ENCODE measurements around the gene ZBTB6. TPM values are rescaled to one million over a fixed set of nuclear protein-coding genes. Genes with fewer than 3 reads are reported as not detected.
A peak's percentile ranks its signal among the peaks of the same experiment; 100 is the strongest.

Gene ZBTB6
- total RNA-seq, 4 donors from 2014 or later: 5.7 to 12.3 (median 8.8) TPM

GRCh38 chr9:122951056-122951455 is 37.9 kb upstream of the ZBTB6 start:
- Histone ChIP-seq H3K36me3 (no peaks in the 10 kb centered on the region), H3K27ac (peak overlapping the region in 1 of 4 donors; percentile 20), H3K27me3 (no peaks in the 10 kb centered on the region), H3K4me3 (no peak overlapping the region), H3K9me3 (no peaks in the 10 kb centered on the region), H3K4me1 (peaks cover 0 to 95% (median 20%) of the 10 kb centered on the region in 4 donors)
- DNase-seq (ENCODE audit: low spot score in 2 of 2): no peak
- no peak for TF ChIP-seq EP300 (IDR thresholded peaks at IDR 0.05)
- TF ChIP-seq, protein P1, sequence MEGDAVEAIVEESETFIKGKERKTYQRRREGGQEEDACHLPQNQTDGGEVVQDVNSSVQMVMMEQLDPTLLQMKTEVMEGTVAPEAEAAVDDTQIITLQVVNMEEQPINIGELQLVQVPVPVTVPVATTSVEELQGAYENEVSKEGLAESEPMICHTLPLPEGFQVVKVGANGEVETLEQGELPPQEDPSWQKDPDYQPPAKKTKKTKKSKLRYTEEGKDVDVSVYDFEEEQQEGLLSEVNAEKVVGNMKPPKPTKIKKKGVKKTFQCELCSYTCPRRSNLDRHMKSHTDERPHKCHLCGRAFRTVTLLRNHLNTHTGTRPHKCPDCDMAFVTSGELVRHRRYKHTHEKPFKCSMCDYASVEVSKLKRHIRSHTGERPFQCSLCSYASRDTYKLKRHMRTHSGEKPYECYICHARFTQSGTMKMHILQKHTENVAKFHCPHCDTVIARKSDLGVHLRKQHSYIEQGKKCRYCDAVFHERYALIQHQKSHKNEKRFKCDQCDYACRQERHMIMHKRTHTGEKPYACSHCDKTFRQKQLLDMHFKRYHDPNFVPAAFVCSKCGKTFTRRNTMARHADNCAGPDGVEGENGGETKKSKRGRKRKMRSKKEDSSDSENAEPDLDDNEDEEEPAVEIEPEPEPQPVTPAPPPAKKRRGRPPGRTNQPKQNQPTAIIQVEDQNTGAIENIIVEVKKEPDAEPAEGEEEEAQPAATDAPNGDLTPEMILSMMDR (IDR thresholded peaks at IDR 0.05): no peak
- TF ChIP-seq POLR2A (IDR thresholded peaks at IDR 0.05): no peak
- WGBS, 2 donors: 83 to 97% methylated on average over 1 of the region's 1 CpG

DNA sequence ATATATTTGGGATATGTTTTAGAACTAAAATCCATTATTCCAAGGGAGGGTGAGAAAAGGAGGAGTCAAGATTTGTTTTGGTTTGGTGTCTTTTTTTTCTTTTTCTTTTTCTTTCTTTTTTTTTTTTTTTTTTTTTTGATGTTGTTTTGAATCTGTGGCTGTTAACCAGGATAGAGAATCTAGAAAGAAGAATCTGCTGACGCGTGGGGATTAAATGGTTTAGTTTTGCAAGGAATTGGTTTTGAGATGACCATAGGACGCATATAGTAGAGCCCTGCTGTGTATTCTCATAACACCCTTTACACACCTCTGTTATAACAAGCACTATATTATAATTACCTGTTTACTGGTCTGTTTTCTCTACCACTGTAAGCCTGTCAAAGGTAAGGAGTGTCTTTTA is 37.1 kb upstream of the ZBTB6 start:
- TF ChIP-seq EP300 (IDR thresholded peaks at IDR 0.05): no peak
- no peak for TF ChIP-seq POLR2A (IDR thresholded peaks at IDR 0.05)
- TF ChIP-seq, protein P1 (IDR thresholded peaks at IDR 0.05): no peak
- no peaks in the 10 kb centered on the region for H3K27me3 ChIP-seq
- no peaks in the 10 kb centered on the region for H3K36me3 ChIP-seq
- peaks cover 0 to 95% (median 27%) of the 10 kb centered on the region in 4 donors for H3K4me1 ChIP-seq
- no peaks in the 10 kb centered on the region for H3K9me3 ChIP-seq
- H3K27ac ChIP-seq: peak overlapping the region in 2 of 4 donors; percentile 8 to 36
- no peak for DNase-seq (ENCODE audit: low spot score in 2 of 2)
- WGBS, 2 donors: 75 to 76% methylated on average over 3 of the region's 3 CpGs
- no peak overlapping the region for H3K4me3 ChIP-seq

GRCh38 chr9:122949696-122950095 is 36.6 kb upstream of the ZBTB6 start:
- WGBS, 2 donors: 44 to 61% methylated on average over 1 of the region's 1 CpG
- peak overlapping the region in 2 of 4 donors; percentile 8 to 36 for H3K27ac ChIP-seq
- no peaks in the 10 kb centered on the region for H3K9me3 ChIP-seq
- H3K27me3 ChIP-seq: no peaks in the 10 kb centered on the region
- no peak for TF ChIP-seq EP300 (IDR thresholded peaks at IDR 0.05)
- DNase-seq (ENCODE audit: low spot score in 2 of 2): no peak
- H3K4me1 ChIP-seq: peaks cover 0 to 95% (median 28%) of the 10 kb centered on the region in 4 donors
- H3K36me3 ChIP-seq: no peaks in the 10 kb centered on the region
- H3K4me3 ChIP-seq: no peak overlapping the region

- peak overlapping the region in 2 of 4 donors; percentile 59 to 61 for H3K27ac ChIP-seq
- TF ChIP-seq, protein P1 (IDR thresholded peaks at IDR 0.05): no peak
- TF ChIP-seq EP300 (IDR thresholded peaks at IDR 0.05) (no peak), POLR2A (IDR thresholded peaks at IDR 0.05) (no peak)
- 65 to 66% methylated on average over 3 of the region's 3 CpGs for WGBS, 2 donors
- peaks cover 0 to 86% (median 21%) of the 10 kb centered on the region in 4 donors for H3K4me1 ChIP-seq
- no peaks in the 10 kb centered on the region for H3K36me3 ChIP-seq
- H3K9me3 ChIP-seq: no peaks in the 10 kb centered on the region
- H3K27me3 ChIP-seq: no peaks in the 10 kb centered on the region
- DNase-seq (ENCODE audit: low spot score in 2 of 2): no peak
- peak overlapping the region in 1 of 4 donors; percentile 5 for H3K4me3 ChIP-seq
These were observed 35.2 kb upstream of the ZBTB6 start for GRCh38 chr9:122948313-122948712.

DNA sequence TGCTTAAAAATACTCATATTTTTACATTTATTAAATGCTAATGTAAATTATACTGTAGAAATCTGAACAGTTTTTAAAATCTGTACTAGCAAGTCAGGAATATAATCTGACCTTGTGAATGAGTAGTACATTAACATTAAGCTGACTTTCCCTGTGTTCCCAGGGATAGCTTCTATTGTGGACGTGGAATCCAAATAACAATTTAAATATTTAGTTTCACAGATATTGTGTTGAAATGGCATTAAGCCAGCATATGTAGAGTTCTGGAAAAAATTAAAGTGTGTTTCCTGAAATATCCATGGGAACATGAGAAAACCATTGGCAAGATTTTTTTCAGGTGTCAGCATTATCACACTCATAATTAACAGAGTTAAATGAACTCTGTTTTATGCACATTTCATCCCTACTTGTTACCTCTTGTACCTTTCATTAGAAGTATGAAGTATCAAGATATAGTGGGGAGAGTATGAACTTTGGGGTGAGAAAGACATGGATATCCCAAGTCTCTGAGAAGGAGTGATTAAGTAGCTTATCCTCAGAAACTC is 33.4 kb upstream of the ZBTB6 start:
- TF ChIP-seq, protein P1 (IDR thresholded peaks at IDR 0.05): no peak
- TF ChIP-seq EP300 (IDR thresholded peaks at IDR 0.05): no peak
- peaks cover 0 to 89% (median 29%) of the 10 kb centered on the region in 4 donors for H3K4me1 ChIP-seq
- 38 to 41% methylated on average over 1 of the region's 1 CpG for WGBS, 2 donors

More for the DNA sequence above, 33.4 kb upstream of the ZBTB6 start:
- no peak overlapping the region for H3K4me3 ChIP-seq
- no peaks in the 10 kb centered on the region for H3K9me3 ChIP-seq
- no peaks in the 10 kb centered on the region for H3K27me3 ChIP-seq
- H3K27ac ChIP-seq: peak overlapping the region in 2 of 4 donors; percentile 58 to 61
- no peak for DNase-seq (ENCODE audit: low spot score in 2 of 2)
- no peaks in the 10 kb centered on the region for H3K36me3 ChIP-seq
